Transverse colon (tissue), 4 donors: ENCODE measurements around the gene SDS. TPM values are rescaled to one million over a fixed set of nuclear protein-coding genes. Genes with fewer than 3 reads are reported as not detected.

Experiments used
- DNase-seq: peaks from one replicate; pipeline ENCODE4 v3.0.0-alpha.2; 2019
- H3K27ac ChIP-seq, 4 donors: fragments of 200-600 bp; sonication (generic); 2 replicates each; pipeline ENCODE4 v1.5.1; 2016 to 2018; ENCODE audit warnings: inconsistent platforms in 4 of 4
- H3K27me3 ChIP-seq: fragments of 200-600 bp; sonication (generic); 2 replicates; pipeline ENCODE4 v1.5.1; 2017; ENCODE audit warnings: inconsistent platforms
- H3K36me3 ChIP-seq, 4 donors: fragments of 200-600 bp; sonication (generic); 2 replicates each; pipeline ENCODE4 v1.5.1; 2017 to 2019; ENCODE audit warnings: inconsistent platforms in 4 of 4
- H3K4me1 ChIP-seq, 4 donors: fragments of 200-600 bp; sonication (generic); 2 replicates each; pipeline ENCODE4 v1.5.1; 2017 to 2020; ENCODE audit warnings: inconsistent platforms in 4 of 4
- H3K4me3 ChIP-seq, 4 donors: fragments of 200-600 bp; sonication (generic); 1 replicate in 1 of 4; 2 replicates in 3 of 4; pipeline versions ENCODE4 v1.5.1 to v1.6.1; 2017 to 2019; ENCODE audit warnings: inconsistent platforms in 4 of 4
- H3K9me3 ChIP-seq, 2 donors: fragments of 200-600 bp; sonication (generic); 2 replicates each; pipeline ENCODE4 v1.5.1; 2017 to 2019; ENCODE audit warnings: inconsistent platforms in 2 of 2
- CTCF ChIP-seq, 5 experiments: fragments of 200-600 bp in 3 of 5; fragments of 450-650 bp in 2 of 5; sonication (generic) in 3 of 5; IDR thresholded peaks; 1 replicate in 2 of 5; 2 replicates in 3 of 5; pipeline ENCODE4 v1.5.1; 2016 to 2017; ENCODE audit warnings: antibody characterized with exemption in 5 of 5, inconsistent platforms in 3 of 5, mild to moderate bottlenecking in 2 of 5, moderate library complexity in 1 of 5
- EP300 ChIP-seq: sonication (generic); formaldehyde crosslinking; IDR thresholded peaks from one replicate; pipeline ENCODE4 v1.6.1; 2017; ENCODE audit warnings: antibody characterized with exemption, low read depth
- POLR2A ChIP-seq: fragments of 450-650 bp; IDR thresholded peaks from one replicate; pipeline ENCODE4 v1.6.1; 2016; ENCODE audit warnings: antibody characterized with exemption, mild to moderate bottlenecking, moderate library complexity
- POLR2AphosphoS5 ChIP-seq, 3 donors: sonication (generic); formaldehyde crosslinking; IDR thresholded peaks; one replicate each; pipeline ENCODE4 v1.6.1; 2016; ENCODE audit warnings: antibody characterized with exemption in 3 of 3
- WGBS, 2 donors: methylation state at CpG; one replicate each; pipeline ENCODE4 v1.1.5; 2018; ENCODE audit warnings: low coverage in 1 of 2; 5-methylcytosine and 5-hydroxymethylcytosine counted together
- in situ Hi-C, 4 donors: fragments of 200-750 bp; cut with MboI; loops; one replicate each; pipeline versions ENCODE4 v1.15.0 to v1.15.1; 2017; ENCODE audit warnings: low sequenced_read_pairs in 3 of 4, low pct_ligation_motif_present in 1 of 4, low pct_unique_long_range_greater_than_20kb in 1 of 4
- intact Hi-C: fragments of 100-400 bp; cut with DNase I; formaldehyde crosslinking; loops from one replicate; pipeline ENCODE4 v1.15.1; 2023; ENCODE audit warnings: low total_unique reads
- total RNA-seq, 4 donors: library from RNA; depleted of rRNA; stranded (reverse); fragments of >200 nt; gene quantifications; one replicate each; pipeline ENCODE4 v1.1.0, GENCODE V29; 2016

Gene SDS
- total RNA-seq, 4 donors from 2014 or later, result 1.2 to 7.1 (median 5.7) TPM; not detected in 1

GRCh38 chr12:113392988-113393579 lies 10.6 kb downstream of the SDS start:
- no peak for TF ChIP-seq CTCF (IDR thresholded peaks at IDR 0.05)
- no peak for TF ChIP-seq POLR2A
- no peak for TF ChIP-seq EP300
- no peak for TF ChIP-seq POLR2AphosphoS5 (IDR thresholded peaks at IDR 0.05)
- in situ Hi-C loops, result no loop called here
- Histone ChIP-seq H3K36me3 (no peaks in the 10 kb centered on the region), H3K9me3 (no peaks in the 10 kb centered on the region), H3K4me1 (no peaks in the 10 kb centered on the region), H3K4me3 (no peak overlapping the region), H3K27me3 (no peaks in the 10 kb centered on the region), H3K27ac (no peak overlapping the region)
- no peak for DNase-seq
- intact Hi-C loops, result no loop called here
- WGBS, 2 donors, result 76 to 89% methylated on average over 1 to 7 of the region's 17 CpGs

- intact Hi-C loops, result no loop called here
- no peak overlapping the region for H3K4me3 ChIP-seq
- TF ChIP-seq POLR2A (no peak), EP300 (no peak), CTCF (IDR thresholded peaks at IDR 0.05) (no peak), POLR2AphosphoS5 (IDR thresholded peaks at IDR 0.05) (no peak)
- no peak for DNase-seq
- H3K27ac ChIP-seq, result no peak overlapping the region
- H3K4me1 ChIP-seq, result no peaks in the 10 kb centered on the region
- no peaks in the 10 kb centered on the region for H3K9me3 ChIP-seq
- WGBS, 2 donors, result 82 to 100% methylated on average over 1 to 7 of the region's 7 CpGs
- in situ Hi-C loops, result no loop called here
- H3K27me3 ChIP-seq, result no peaks in the 10 kb centered on the region
- H3K36me3 ChIP-seq, result no peaks in the 10 kb centered on the region
These were observed 11.2 kb downstream of the SDS start for GRCh38 chr12:113392520-113392919.

GRCh38 chr12:113391650-113392337 lies 11.9 kb downstream of the SDS start:
- TF ChIP-seq POLR2A, result no peak
- no peak for TF ChIP-seq POLR2AphosphoS5 (IDR thresholded peaks at IDR 0.05)
- no peak for TF ChIP-seq EP300
- no peak for TF ChIP-seq CTCF (IDR thresholded peaks at IDR 0.05)
- Histone ChIP-seq H3K27me3 (no peaks in the 10 kb centered on the region), H3K36me3 (no peaks in the 10 kb centered on the region), H3K4me1 (no peaks in the 10 kb centered on the region), H3K9me3 (no peaks in the 10 kb centered on the region), H3K27ac (no peak overlapping the region), H3K4me3 (no peak overlapping the region)
- DNase-seq, result no peak
- 96 to 100% methylated on average over 6 to 9 of the region's 9 CpGs for WGBS, 2 donors
- intact Hi-C loops, result no loop called here
- in situ Hi-C loops, result no loop called here

GRCh38 chr12:113391145-113391544 lies 12.5 kb downstream of the SDS start:
- in situ Hi-C loops (no loop called here), intact Hi-C loops (no loop called here)
- 91 to 94% methylated on average over 3 of the region's 3 CpGs for WGBS, 2 donors
- no peaks in the 10 kb centered on the region for H3K4me1 ChIP-seq
- no peak overlapping the region for H3K27ac ChIP-seq
- no peaks in the 10 kb centered on the region for H3K9me3 ChIP-seq
- no peaks in the 10 kb centered on the region for H3K27me3 ChIP-seq
- no peak overlapping the region for H3K4me3 ChIP-seq
- TF ChIP-seq CTCF (IDR thresholded peaks at IDR 0.05) (no peak), POLR2A (no peak), EP300 (no peak), POLR2AphosphoS5 (IDR thresholded peaks at IDR 0.05) (no peak)
- DNase-seq, result no peak
- no peaks in the 10 kb centered on the region for H3K36me3 ChIP-seq
